WTC11 (cell line): ENCODE results near the gene RSPH1. TPM values are rescaled to one million over a fixed set of nuclear protein-coding genes. Genes with fewer than 3 reads are reported as not detected.

Experiments used
- ATAC-seq: fragments of 200-7000 bp; cut with Tn5 transposase; 2 replicates; pipeline ENCODE4 v1.10.0; 2021; ENCODE audit warnings: mild to moderate bottlenecking, moderate library complexity
- CTCF ChIA-PET: fragments of 300-600 bp; sonication (Branson Sonifier 250); formaldehyde crosslinking; loops from one replicate; lab custom pipeline; 2021; ENCODE audit warnings: antibody characterized with exemption; lab: Charles Lee
- POLR2A ChIA-PET: fragments of 350-600 bp; sonication (Branson Sonifier 250); formaldehyde crosslinking; loops from one replicate; lab custom pipeline; 2021; ENCODE audit warnings: antibody characterized with exemption; lab: Charles Lee
- DNase-seq: peaks from one replicate; pipeline ENCODE4 v3.0.0; 2021; ENCODE audit warnings: low spot score
- H3K27ac Mint-ChIP-seq: 2 replicates; pipeline ENCODE4 v1.8.0; 2021; ENCODE audit warnings: mixed read lengths
- H3K27me3 Mint-ChIP-seq: 2 replicates; pipeline ENCODE4 v1.8.0; 2021; ENCODE audit warnings: low read depth, mild to moderate bottlenecking, moderate library complexity, mixed read lengths
- H3K36me3 Mint-ChIP-seq: 2 replicates; pipeline ENCODE4 v1.8.0; 2021; ENCODE audit warnings: mixed read lengths
- H3K4me1 Mint-ChIP-seq: 2 replicates; pipeline ENCODE4 v1.8.0; 2022; ENCODE audit warnings: mixed read lengths
- H3K4me3 Mint-ChIP-seq: 2 replicates; pipeline ENCODE4 v1.8.0; 2021; ENCODE audit warnings: mild to moderate bottlenecking, moderate library complexity, mixed read lengths
- H3K9me3 Mint-ChIP-seq: 2 replicates; pipeline ENCODE4 v1.8.0; 2021; ENCODE audit warnings: mixed read lengths
- CBFB ChIP-seq: sonication (generic); formaldehyde crosslinking; IDR thresholded peaks from 2 replicates; pipeline ENCODE4 v1.8.1; 2022; ENCODE audit warnings: mild to moderate bottlenecking, low read depth, missing genetic modification reagents
- E2F1 ChIP-seq: sonication (generic); formaldehyde crosslinking; IDR thresholded peaks from 2 replicates; pipeline ENCODE4 v1.8.0; 2022; ENCODE audit warnings: mild to moderate bottlenecking, missing genetic modification reagents
- JAZF1 ChIP-seq: fragments of 250-450 bp; sonication (Bioruptor Pico); IDR thresholded peaks from 2 replicates; pipeline ENCODE4 v1.9.0; 2021; ENCODE audit warnings: moderate library complexity, mild to moderate bottlenecking, inconsistent platforms
- JUN ChIP-seq: sonication (generic); formaldehyde crosslinking; IDR thresholded peaks from 2 replicates; pipeline ENCODE4 v1.8.0; 2023; ENCODE audit warnings: mild to moderate bottlenecking, missing genetic modification reagents
- MLX ChIP-seq: sonication (generic); formaldehyde crosslinking; IDR thresholded peaks from 2 replicates; pipeline ENCODE4 v1.8.1; 2023; ENCODE audit warnings: mild to moderate bottlenecking, missing genetic modification reagents, moderate library complexity
- MXD4 ChIP-seq: fragments of 250-450 bp; sonication (Bioruptor Pico); IDR thresholded peaks from 2 replicates; pipeline ENCODE4 v1.8.0; 2021; ENCODE audit warnings: mild to moderate bottlenecking, moderate library complexity, borderline replicate concordance
- PRDM15 ChIP-seq: sonication (generic); formaldehyde crosslinking; IDR thresholded peaks from 2 replicates; pipeline ENCODE4 v1.8.0; 2022; ENCODE audit warnings: missing genetic modification reagents
- SOX15 ChIP-seq: fragments of 250-450 bp; sonication (Bioruptor Pico); IDR thresholded peaks from 2 replicates; pipeline ENCODE4 v1.9.0; 2021; ENCODE audit warnings: mild to moderate bottlenecking
- STAT6 ChIP-seq: sonication (generic); formaldehyde crosslinking; conservative IDR thresholded peaks from 2 replicates; pipeline ENCODE4 v1.8.1; 2023; ENCODE audit warnings: mild to moderate bottlenecking, low read depth, missing genetic modification reagents, moderate library complexity
- ZBTB21 ChIP-seq: sonication (generic); formaldehyde crosslinking; IDR thresholded peaks from 2 replicates; pipeline ENCODE4 v1.8.1; 2023; ENCODE audit warnings: mild to moderate bottlenecking, missing genetic modification reagents, borderline replicate concordance
- ZNF138 ChIP-seq: sonication (generic); formaldehyde crosslinking; conservative IDR thresholded peaks from 2 replicates; pipeline ENCODE4 v1.8.1; 2022; ENCODE audit warnings: mild to moderate bottlenecking, moderate library complexity, missing genetic modification reagents
- ZNF219 ChIP-seq: sonication (generic); formaldehyde crosslinking; IDR thresholded peaks from 2 replicates; pipeline ENCODE4 v1.8.0; 2023; ENCODE audit warnings: missing genetic modification reagents, mild to moderate bottlenecking, borderline replicate concordance
- ZNF532 ChIP-seq: fragments of 250-450 bp; sonication (Bioruptor Pico); IDR thresholded peaks from 2 replicates; pipeline ENCODE4 v1.9.0; 2021; ENCODE audit warnings: mild to moderate bottlenecking, borderline replicate concordance
- ZNF671 ChIP-seq: fragments of 250-450 bp; sonication (Bioruptor Pico); IDR thresholded peaks from 2 replicates; pipeline ENCODE4 v1.8.0; 2021; ENCODE audit warnings: mild to moderate bottlenecking
- total RNA-seq: library from RNA; stranded (reverse); gene quantifications from 3 replicates; pipeline ENCODE4 v1.2.3, GENCODE V29; 2021
- TF ChIP-seq, protein P1 (sequence below): sonication (generic); formaldehyde crosslinking; IDR thresholded peaks from 2 replicates; pipeline ENCODE4 v1.8.0; 2022; ENCODE audit warnings: mild to moderate bottlenecking, missing genetic modification reagents
- TF ChIP-seq, protein P2 (sequence below): sonication (generic); formaldehyde crosslinking; IDR thresholded peaks from 2 replicates; pipeline ENCODE4 v1.8.1; 2022; ENCODE audit warnings: mild to moderate bottlenecking, moderate library complexity, missing genetic modification reagents

RSPH1 gene
- total RNA-seq, 1 experiment from 2014 or later = 0.11 TPM

GRCh38 chr21:42531771-42532170, 35.7 kb upstream of the RSPH1 start (continued):
- TF ChIP-seq PRDM15 (CRISPR knock-in tag) (no peak), ZNF138 (CRISPR knock-in tag) (no peak)
- TF ChIP-seq, all 79 proteins: peak for 0

- DNase-seq (no peak), ATAC-seq (no peak)
- Mint-ChIP-seq H3K4me3 (no peak overlapping the region), H3K27me3 (no peaks in the 10 kb centered on the region), H3K36me3 (peaks cover 14% of the 10 kb centered on the region; the same call in 1 of the 2 replicates), H3K4me1 (peaks cover 30% of the 10 kb centered on the region), H3K9me3 (no peaks in the 10 kb centered on the region), H3K27ac (peak overlapping the region; percentile 55; the same call in 1 of the 2 replicates)
- TF ChIP-seq SOX15 (CRISPR knock-in tag) = no peak
- TF ChIP-seq, protein P1, sequence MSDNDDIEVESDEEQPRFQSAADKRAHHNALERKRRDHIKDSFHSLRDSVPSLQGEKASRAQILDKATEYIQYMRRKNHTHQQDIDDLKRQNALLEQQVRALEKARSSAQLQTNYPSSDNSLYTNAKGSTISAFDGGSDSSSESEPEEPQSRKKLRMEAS (CRISPR knock-in tag) = no peak
- TF ChIP-seq JUN (CRISPR knock-in tag) = no peak
- no peak for TF ChIP-seq STAT6 (CRISPR knock-in tag)
- no peak for TF ChIP-seq MLX (CRISPR knock-in tag)
- TF ChIP-seq JAZF1 (CRISPR knock-in tag) = no peak
- TF ChIP-seq ZNF219 = no peak
- TF ChIP-seq E2F1 (CRISPR knock-in tag) = no peak
- no peak for TF ChIP-seq ZNF138 (CRISPR knock-in tag)
- no peak for TF ChIP-seq MXD4 (CRISPR knock-in tag)
- TF ChIP-seq, protein P2, sequence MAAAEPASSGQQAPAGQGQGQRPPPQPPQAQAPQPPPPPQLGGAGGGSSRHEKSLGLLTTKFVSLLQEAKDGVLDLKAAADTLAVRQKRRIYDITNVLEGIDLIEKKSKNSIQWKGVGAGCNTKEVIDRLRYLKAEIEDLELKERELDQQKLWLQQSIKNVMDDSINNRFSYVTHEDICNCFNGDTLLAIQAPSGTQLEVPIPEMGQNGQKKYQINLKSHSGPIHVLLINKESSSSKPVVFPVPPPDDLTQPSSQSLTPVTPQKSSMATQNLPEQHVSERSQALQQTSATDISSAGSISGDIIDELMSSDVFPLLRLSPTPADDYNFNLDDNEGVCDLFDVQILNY (CRISPR knock-in tag) = no peak
- no peak for TF ChIP-seq CBFB (CRISPR knock-in tag)
- no peak for TF ChIP-seq ZNF532
- TF ChIP-seq ZNF671 (CRISPR knock-in tag) = no peak
- no peak for TF ChIP-seq ZBTB21 (CRISPR knock-in tag)
- ChIA-PET CTCF (no interaction called here), POLR2A (no interaction called here)
These were observed 34.1 kb upstream of the RSPH1 start for GRCh38 chr21:42530167-42530518.
